Nephron progenitor cell (in vitro differentiated cells): ENCODE results near the gene SPINDOC.

ENCODE experiments used
- DNase-seq: peaks from one replicate; pipeline ENCODE4 v3.0.0; 2021
- H3K27ac Mint-ChIP-seq: 2 replicates; pipeline ENCODE4 v1.8.0; 2021; ENCODE audit warnings: mild to moderate bottlenecking, moderate library complexity, mixed read lengths
- H3K27me3 Mint-ChIP-seq: 2 replicates; pipeline ENCODE4 v1.8.0; 2021; ENCODE audit warnings: mild to moderate bottlenecking, low read depth, mixed read lengths; ENCODE audit not compliant: poor library complexity
- H3K36me3 Mint-ChIP-seq: 2 replicates; pipeline ENCODE4 v1.8.0; 2021; ENCODE audit warnings: low read depth, mixed read lengths
- H3K4me1 Mint-ChIP-seq: 2 replicates; pipeline ENCODE4 v1.8.0; 2021; ENCODE audit warnings: mixed read lengths
- H3K4me3 Mint-ChIP-seq: 2 replicates; pipeline ENCODE4 v1.8.0; 2021; ENCODE audit warnings: mild to moderate bottlenecking, moderate library complexity, mixed read lengths
- H3K9me3 Mint-ChIP-seq: 2 replicates; pipeline ENCODE4 v1.8.0; 2021; ENCODE audit warnings: mild to moderate bottlenecking, moderate library complexity, mixed read lengths
- TF ChIP-seq, protein P1 (sequence below): fragments of 200-600 bp; sonication (generic); IDR thresholded peaks from 2 replicates; pipeline ENCODE4 v1.5.0; 2021; ENCODE audit warnings: antibody characterized with exemption

SPINDOC gene

GRCh38 chr11:63838678-63839507 lies 25.6 kb downstream of the SPINDOC start, which contains the start of gene MARK2:
Gene MARK2, plus strand, starts transcription at chr11:63839110. Its CDS starts 397 bp downstream, at chr11:63839507.
- Mint-ChIP-seq H3K27ac (no peak within 1 kb of the TSS), H3K4me3 (peak within 1 kb of the TSS; percentile 87)

DNA sequence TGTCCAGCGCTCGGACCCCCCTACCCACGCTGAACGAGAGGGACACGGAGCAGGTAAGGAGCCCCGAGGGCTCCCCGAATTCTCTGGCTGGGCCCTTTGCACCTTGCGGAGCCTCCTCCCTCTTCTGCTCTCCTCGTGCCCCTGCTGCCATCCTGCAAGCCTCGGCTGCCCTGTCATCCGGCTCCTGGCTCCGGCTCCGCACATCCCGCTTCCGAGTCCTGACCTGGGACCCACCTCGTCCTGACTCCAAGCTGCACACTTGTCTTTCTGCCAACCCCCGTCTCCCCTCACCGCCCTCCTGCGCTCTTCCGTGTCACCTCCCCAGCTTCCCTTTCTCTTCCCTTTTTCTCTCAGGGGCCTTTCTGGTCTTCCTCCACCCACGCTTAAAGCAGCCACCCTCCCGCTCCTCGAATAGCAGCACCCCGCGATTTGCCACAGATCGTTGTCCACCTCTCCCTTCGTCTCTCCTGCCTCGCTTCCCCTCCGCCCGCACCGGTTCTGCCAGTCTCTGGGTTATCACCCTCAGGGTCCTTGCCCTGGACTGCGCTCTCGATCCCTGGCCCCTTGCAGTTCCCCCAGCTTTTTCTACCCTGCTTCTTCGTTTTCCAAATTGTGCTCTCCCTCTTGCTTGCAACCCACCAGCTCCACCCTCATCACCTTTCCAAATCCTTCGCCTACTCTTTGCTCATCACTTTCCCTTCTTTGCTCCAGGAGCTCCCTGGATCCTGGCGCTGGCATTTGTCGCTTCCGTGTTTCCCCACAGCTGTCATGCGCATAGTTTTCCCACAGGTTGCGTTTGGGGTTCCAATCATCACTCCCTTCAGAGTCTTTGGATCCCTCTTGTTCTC lies 26.5 kb downstream of the SPINDOC start:
- H3K4me3 Mint-ChIP-seq, result peak overlapping the region; percentile 87
- DNase-seq, result no peak
- H3K9me3 Mint-ChIP-seq, result no peaks in the 10 kb centered on the region
- H3K36me3 Mint-ChIP-seq, result no peaks in the 10 kb centered on the region
- peaks cover 83% of the 10 kb centered on the region for H3K4me1 Mint-ChIP-seq
- H3K27me3 Mint-ChIP-seq, result no peaks in the 10 kb centered on the region
- no peak overlapping the region for H3K27ac Mint-ChIP-seq
- TF ChIP-seq, protein P1, sequence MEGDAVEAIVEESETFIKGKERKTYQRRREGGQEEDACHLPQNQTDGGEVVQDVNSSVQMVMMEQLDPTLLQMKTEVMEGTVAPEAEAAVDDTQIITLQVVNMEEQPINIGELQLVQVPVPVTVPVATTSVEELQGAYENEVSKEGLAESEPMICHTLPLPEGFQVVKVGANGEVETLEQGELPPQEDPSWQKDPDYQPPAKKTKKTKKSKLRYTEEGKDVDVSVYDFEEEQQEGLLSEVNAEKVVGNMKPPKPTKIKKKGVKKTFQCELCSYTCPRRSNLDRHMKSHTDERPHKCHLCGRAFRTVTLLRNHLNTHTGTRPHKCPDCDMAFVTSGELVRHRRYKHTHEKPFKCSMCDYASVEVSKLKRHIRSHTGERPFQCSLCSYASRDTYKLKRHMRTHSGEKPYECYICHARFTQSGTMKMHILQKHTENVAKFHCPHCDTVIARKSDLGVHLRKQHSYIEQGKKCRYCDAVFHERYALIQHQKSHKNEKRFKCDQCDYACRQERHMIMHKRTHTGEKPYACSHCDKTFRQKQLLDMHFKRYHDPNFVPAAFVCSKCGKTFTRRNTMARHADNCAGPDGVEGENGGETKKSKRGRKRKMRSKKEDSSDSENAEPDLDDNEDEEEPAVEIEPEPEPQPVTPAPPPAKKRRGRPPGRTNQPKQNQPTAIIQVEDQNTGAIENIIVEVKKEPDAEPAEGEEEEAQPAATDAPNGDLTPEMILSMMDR, result no peak

More at GRCh38 chr11:63838678-63839507, 25.6 kb downstream of the SPINDOC start, which contains the start of gene MARK2:
- DNase-seq, result peak; percentile 100
- Mint-ChIP-seq H3K4me1 (peaks cover 78% of the 10 kb centered on the region), H3K9me3 (no peaks in the 10 kb centered on the region), H3K36me3 (no peaks in the 10 kb centered on the region), H3K27me3 (no peaks in the 10 kb centered on the region)
- TF ChIP-seq, protein P1, result no peak

DNA sequence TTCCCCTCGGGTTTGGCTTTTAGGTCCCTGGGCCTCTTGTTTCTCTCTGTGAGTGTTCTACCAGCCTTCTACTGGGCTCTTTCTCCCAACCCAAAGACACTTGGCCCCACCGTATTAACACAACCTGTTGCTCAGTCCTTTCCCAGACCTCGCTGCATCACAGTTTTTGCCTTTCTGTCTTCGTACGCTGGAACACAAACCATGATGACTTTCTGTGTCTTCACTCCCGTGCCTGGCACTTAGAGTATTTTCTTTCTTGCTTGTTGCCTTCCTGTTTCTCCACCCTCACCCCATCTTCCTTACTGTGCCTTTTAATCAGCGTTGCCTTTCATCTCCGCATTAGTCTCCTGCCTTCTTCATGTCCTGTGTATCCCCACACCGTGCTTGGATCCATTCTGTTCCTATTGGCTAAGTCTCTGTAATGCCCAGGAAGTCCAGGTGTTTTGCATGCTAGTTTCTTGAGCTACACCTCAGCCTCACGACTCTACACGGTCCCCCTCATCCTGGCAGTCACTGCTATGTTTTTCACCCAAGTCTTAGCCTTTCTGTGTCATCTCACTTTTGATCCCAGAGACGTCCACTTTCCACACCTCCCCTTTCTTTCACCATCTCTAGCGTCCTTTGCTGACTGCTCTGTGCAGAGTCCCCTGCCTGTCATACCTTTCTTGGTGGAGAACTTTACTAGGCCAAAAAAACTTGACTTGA lies 27.3 kb downstream of the SPINDOC start:
- Mint-ChIP-seq H3K36me3 (no peaks in the 10 kb centered on the region), H3K27me3 (no peaks in the 10 kb centered on the region), H3K4me1 (peaks cover 83% of the 10 kb centered on the region), H3K27ac (no peak overlapping the region), H3K4me3 (peak overlapping the region; percentile 87), H3K9me3 (no peaks in the 10 kb centered on the region)
- DNase-seq, result no peak
- TF ChIP-seq, protein P1, result no peak

DNA sequence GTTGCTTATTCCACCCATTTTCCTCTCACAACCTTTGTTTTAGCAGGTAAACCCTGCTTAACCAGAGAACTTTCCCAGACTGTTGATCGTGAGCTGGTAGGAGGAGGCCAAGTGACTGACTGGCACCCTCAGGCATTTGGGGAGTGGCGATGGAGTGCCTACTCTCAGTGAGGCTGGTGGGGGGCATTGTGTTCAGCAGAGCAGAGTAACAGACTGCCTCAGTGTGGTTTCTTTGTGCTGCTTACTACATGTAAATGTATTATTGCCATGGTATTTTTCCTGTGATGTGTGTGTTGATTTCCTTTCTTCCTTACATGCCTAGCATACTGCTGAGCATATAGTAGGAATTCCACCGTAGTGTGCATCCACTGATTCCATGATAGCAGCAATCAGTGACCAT lies 28.3 kb downstream of the SPINDOC start:
- Mint-ChIP-seq H3K4me3 (peak overlapping the region; percentile 87), H3K36me3 (no peaks in the 10 kb centered on the region), H3K9me3 (no peaks in the 10 kb centered on the region), H3K4me1 (peaks cover 81% of the 10 kb centered on the region), H3K27ac (no peak overlapping the region), H3K27me3 (peaks cover under 1% of the 10 kb centered on the region)
- TF ChIP-seq, protein P1, result no peak
- DNase-seq, result no peak

DNA sequence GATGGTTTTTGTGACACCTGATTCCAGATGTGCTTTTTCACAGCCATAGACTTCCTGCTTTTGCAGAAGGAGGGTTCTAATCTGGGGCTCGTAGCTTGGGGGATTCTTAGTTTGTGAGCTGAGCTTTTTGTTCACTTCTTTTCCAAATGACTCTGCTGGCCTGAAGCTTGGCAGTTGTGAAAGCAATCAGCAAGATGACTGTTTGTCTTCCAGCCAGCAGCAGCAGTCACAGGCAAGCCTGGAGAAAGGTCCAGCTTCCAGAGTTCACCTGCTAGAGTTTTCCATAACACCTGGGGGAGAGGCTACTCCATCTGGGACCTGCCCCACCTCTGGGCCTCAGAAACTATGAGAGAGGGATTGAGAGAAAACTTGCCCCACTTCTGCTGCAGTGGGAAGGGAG lies 29.8 kb downstream of the SPINDOC start:
- DNase-seq, result no peak
- TF ChIP-seq, protein P1, result no peak
- H3K27ac Mint-ChIP-seq, result peak overlapping the region; percentile 79
- peak overlapping the region; percentile 28 for H3K4me3 Mint-ChIP-seq
- peaks cover 5% of the 10 kb centered on the region for H3K36me3 Mint-ChIP-seq
- peaks cover 3% of the 10 kb centered on the region for H3K27me3 Mint-ChIP-seq
- no peaks in the 10 kb centered on the region for H3K9me3 Mint-ChIP-seq
- peaks cover 80% of the 10 kb centered on the region for H3K4me1 Mint-ChIP-seq
